Activated naive CD4-positive, alpha-beta T cell treated with anti-CD3 and anti-CD28 coated beads, Interleukin-2, amount 10 ng/mL, durations not matched to agents 5 hours and 36 hours (primary cell): ENCODE results near the gene VASN. TPM values are rescaled to one million over a fixed set of nuclear protein-coding genes. Genes with fewer than 3 reads are reported as not detected.

Experiments used
- total RNA-seq, 2 experiments: library from RNA; stranded (reverse); gene quantifications; one replicate each; pipeline ENCODE4 v1.2.3, GENCODE V29; 2021

Gene VASN
- not detected for total RNA-seq

DNA sequence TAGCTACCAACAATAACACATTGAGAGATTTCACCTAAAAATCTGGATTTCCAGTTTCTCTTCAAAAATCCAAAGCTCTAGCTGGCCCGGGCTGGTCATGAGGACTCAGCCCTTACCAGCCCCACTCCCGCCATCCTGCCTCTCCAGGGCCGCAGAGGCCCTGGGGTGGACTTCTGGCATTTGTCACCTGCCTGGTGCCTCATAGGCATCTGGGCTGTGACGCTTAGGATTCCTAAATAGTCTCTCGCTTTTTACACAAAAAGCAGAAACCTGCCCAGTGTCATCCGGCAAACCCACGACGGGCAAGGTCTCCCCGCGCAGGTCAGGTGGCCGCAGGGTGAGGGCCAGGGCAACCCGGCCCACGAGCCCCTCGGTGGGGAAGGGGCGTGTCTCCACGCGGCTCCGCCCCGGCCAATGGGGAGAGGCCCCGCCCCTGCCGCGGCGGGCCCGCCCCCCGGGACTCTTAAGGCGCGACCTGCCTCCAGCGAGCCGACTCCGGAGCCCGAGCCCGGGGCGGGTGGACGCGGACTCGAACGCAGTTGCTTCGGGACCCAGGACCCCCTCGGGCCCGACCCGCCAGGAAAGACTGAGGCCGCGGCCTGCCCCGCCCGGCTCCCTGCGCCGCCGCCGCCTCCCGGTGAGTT is at the start of gene VASN:
Gene VASN (plus strand): TSS at position 492 of the 644 bp plus-strand sequence. CDS start 9,030 bp downstream, outside the sequence.

DNA sequence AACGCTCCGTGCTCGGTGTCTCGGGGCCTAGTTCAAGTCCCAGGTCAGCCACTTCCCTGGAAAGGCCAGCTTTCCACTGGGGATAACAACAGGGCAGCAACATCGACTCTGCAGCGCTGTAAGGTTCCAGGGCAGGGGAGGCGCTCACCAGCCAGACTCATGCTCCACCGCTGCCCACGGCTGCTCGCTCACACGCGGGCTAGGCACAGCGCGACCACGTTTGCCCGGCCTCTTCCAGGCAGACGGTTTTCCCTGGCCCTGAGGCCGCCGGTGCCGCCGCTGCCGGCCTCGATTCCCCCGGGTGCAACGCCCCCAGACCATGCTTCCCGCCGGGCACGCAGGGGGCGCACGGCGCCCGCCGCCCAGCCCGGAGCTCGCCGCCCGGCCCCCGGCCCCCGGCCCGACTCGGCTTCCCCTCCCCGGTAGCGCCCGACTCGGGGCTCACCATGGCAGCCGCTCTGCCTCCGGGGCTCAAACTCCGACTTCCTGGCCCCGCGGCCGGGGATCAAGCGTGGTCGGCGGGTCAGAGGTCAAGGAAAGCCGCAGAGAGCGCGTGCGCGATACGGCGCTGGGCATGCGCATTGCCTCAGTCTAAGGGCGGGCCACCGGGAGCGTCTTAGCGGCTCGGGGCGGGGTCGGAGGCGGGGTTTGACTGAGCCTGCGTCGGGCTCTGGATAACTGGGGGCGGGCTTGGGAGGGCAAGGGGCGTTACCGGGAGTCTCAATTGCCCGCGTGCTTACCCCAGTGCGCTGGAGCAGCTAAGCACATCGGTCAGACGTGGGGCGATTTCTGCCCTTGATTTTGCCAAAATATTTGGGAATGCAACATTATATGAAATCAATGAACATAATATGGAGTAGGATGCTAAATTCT is 20.6 kb upstream of the VASN start, which contains the start of gene PAM16:
Gene PAM16 (minus strand): TSS at position 535 of the 873 bp plus-strand sequence. CDS start 87 bp downstream, at position 448.

DNA sequence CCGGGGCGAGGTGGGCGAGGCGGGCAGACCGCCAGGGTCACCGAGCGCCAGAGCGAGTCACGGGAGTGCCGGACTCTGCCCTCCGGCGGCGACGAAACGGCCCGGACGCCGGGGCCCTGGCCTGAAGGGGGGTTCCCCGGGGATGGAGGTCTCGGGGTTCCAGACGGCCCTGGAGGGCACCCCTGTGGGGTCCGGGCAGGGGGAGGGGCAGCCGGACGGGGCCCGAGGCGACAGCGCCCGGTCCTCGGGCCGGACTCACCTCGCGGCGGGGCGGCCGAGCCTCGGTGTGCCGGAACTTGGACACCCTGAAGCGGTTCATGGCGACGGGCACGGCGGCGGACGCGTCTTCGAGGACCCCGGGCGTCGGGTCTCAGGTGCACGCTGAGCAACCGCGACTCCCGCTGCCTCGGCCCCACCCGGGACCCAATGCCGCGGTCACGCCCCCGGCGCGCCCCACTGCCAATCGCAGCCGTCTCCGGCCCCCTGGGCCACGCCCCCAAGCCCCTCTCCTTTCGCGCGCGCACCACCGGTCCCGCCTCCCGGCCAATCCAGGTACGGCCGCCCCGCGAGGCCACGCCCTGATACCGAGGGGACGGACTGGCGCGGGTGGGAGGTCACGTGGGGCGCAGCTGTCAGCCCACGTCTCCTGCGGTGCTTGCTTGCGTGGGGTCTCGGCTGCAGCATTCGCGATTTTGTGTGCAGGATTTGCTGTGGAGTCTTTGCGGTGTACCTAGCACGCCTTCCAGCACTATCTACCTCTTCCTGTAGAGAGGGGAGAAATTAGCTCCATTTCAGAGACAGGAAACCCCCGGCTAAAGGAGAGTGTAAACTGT is 44.8 kb downstream of the VASN start, which contains the start of gene CORO7:
Gene CORO7 (minus strand): TSS at position 397 of the 833 bp plus-strand sequence. CDS start 78 bp downstream, at position 319.

DNA sequence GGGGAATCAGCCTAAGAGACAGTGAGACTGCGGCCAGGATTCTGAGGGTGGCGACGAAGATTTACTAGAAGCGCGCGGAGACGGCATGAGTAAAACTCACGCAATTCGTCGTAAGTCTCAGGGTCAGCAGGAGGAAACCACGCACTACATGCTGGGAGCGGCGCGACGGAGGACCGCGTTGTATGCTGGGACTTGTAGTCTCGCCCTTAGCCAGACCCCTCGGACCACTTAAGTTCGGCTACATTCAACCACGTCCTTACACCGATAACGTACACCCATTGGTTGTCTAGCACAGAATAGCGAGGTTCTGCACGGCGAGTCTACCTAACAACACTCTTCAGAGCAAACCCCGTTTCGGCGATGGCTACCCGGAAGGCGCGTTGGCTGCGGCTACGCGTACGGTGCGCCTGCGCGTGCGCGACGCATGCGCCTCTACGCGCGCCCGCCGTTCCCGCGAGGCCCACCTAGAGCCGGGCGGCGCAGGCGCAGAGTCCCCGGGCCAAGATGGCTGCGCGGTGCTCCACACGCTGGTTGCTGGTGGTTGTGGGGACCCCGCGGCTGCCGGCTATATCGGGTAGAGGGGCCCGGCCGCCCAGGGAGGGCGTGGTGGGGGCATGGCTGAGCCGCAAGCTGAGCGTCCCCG is 53.9 kb downstream of the VASN start, which contains the start of gene DNAJA3:
Gene DNAJA3 (plus strand): TSS at position 491 of the 643 bp plus-strand sequence. CDS start 14 bp downstream, at position 505.

Other genes with a start within 250 kb of the VASN start
- gene SRL, start 129.8 kb upstream of the VASN start, total RNA-seq: not detected
- gene TFAP4, start 98.8 kb upstream of the VASN start, total RNA-seq: 10 to 100 TPM; 20.1 to 23.5 TPM
- under 1 TPM; 0.38 to 0.51 TPM for gene GLIS2, start 55.8 kb upstream of the VASN start, total RNA-seq
- gene PAM16, start 20.5 kb upstream of the VASN start, total RNA-seq: 10 to 100 TPM; 33.6 to 34.8 TPM
- gene CORO7, start 44.7 kb downstream of the VASN start, total RNA-seq: 100 to 1,000 TPM; 195 to 201 TPM
- 10 to 100 TPM; 43.5 to 45.3 TPM for gene DNAJA3, start 54.0 kb downstream of the VASN start, total RNA-seq
- gene NMRAL1, start 102.8 kb downstream of the VASN start, total RNA-seq: 10 to 100 TPM; 43.8 to 46.6 TPM
- 10 to 100 TPM; 77.6 to 85.4 TPM for gene HMOX2, start 104.5 kb downstream of the VASN start, total RNA-seq
- 10 to 100 TPM; 33.2 to 33.6 TPM for gene CDIP1, start 166.9 kb downstream of the VASN start, total RNA-seq
- under 1 TPM; 0.25 to 0.39 TPM for gene C16orf96, start 184.5 kb downstream of the VASN start, total RNA-seq
- 10 to 100 TPM; 19.1 to 24.8 TPM for gene UBALD1, start 243.0 kb downstream of the VASN start, total RNA-seq